ENCODE measurements around the gene TPST1.

GRCh38 chr7:66186991-66187390 is 18.1 kb upstream of the TPST1 start:
- TF ChIP-seq CTCF (IDR thresholded peaks at IDR 0.05) = no peak
- no peak for TF ChIP-seq POLR2AphosphoS5 (IDR thresholded peaks at IDR 0.05; ENCODE audit: low read depth, low read length)
- TF ChIP-seq TCF7L2 (IDR thresholded peaks at IDR 0.05; ENCODE audit: low read depth, low read length) = no peak
- TF ChIP-seq SIN3A (IDR thresholded peaks at IDR 0.05; ENCODE audit: borderline replicate concordance, insufficient read depth, low read depth, low read length) = no peak
- TF ChIP-seq REST (IDR thresholded peaks at IDR 0.05; ENCODE audit: insufficient read depth in 1 of 2, low read depth in 2 of 2, low read length in 1 of 2) = no peak
